GM21447 (cell line): ENCODE results near the gene RGSL1.

ENCODE experiments used
- ATAC-seq: cut with Tn5 transposase; IDR thresholded peaks from one replicate; pipeline ENCODE4 v1.9.1; 2021; ENCODE audit not compliant: unreplicated experiment

The RGSL1 gene

GRCh38 chr1:182450087-182450486 lies at the start of gene RGSL1:
RGSL1 (plus strand) TSS chr1:182450146; CDS start chr1:182450166, 20 bp downstream.
- no peak for ATAC-seq

- no peak for ATAC-seq
Observed at GRCh38 chr1:182400567-182400966, 49.4 kb upstream of the RGSL1 start, which contains the start of gene TEDDM1. TEDDM1 (minus strand) TSS chr1:182400667; CDS start chr1:182400485, 182 bp downstream.

GRCh38 chr1:182404781-182405180 lies 45.2 kb upstream of the RGSL1 start:
- no peak for ATAC-seq

GRCh38 chr1:182405578-182405977 lies 44.4 kb upstream of the RGSL1 start:
- no peak for ATAC-seq

GRCh38 chr1:182406012-182406411 lies 43.9 kb upstream of the RGSL1 start:
- ATAC-seq = no peak

GRCh38 chr1:182407724-182408123 lies 42.2 kb upstream of the RGSL1 start:
- ATAC-seq = no peak

- no peak for ATAC-seq
Observed at GRCh38 chr1:182408435-182409075, 41.4 kb upstream of the RGSL1 start.

- ATAC-seq = no peak
Observed at GRCh38 chr1:182410138-182410537, 39.8 kb upstream of the RGSL1 start.

DNA sequence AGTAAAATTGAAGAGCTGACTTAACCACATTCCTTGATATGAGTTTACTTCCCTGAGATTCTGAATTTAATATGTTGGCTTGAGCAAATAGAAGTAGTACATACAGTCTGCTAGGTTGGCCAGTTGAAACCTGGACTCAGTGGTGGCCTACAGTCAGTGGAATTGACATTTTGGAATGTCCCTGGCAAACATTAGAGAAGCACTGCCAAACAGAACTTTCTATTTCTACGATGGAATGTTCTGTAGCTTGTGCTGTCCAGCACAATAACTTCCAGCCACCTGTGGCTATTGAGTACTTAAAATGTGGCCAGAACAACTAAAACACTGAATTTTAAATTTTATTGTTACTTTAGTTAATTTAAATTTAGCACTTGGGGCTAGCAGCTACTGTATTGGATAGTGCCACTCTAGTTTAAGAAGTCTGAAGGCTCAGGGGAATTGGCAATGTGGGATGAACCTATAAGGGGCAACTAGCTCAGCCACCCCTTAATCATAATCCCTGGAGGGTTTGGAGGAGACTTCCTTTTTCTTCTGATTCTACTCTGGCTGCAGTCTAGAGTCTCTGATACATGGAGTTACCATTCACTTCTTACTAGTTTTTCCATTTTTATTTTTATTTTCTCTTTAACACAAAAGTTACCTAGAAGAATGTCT lies 39.2 kb upstream of the RGSL1 start:
- no peak for ATAC-seq

DNA sequence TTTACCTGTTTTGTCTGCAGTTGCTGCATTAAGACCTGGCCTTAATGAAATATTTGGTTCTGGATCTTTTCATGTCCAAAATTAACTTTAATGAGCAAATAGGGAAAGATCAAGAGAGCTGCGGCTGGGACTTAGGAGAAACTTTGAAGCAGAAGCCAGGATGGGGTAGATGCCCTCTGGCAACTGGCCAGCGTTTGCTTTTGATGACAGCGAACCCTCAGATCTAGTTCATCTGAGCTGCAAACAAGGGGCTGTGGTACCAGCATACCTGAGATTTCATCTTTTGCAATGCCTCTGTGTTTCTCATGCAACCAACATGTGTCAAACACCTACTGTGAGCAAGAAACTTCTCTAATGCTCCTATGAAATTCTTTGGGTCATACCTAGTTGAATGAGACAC lies 36.5 kb upstream of the RGSL1 start:
- no peak for ATAC-seq

GRCh38 chr1:182413969-182414368 lies 36.0 kb upstream of the RGSL1 start:
- ATAC-seq = no peak

DNA sequence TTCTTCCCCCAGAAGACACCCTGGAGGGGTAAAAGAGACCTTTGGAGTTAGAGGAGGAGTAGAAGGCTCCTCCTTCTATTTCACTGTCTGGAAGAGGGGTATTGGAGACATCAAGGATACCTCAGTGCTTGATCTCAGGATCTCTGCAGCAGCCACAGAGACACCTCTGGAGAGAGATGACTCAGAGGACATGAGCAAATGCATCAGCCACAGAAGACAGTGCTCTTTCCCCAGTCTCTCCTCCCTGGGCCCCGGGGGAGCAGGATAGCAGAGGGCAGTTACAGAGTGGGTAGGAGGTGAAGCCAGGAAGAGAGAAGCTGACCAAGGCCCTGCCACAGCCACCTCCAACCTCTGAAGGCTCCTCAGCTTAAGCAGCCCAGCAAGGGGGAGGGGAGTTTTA lies 34.2 kb upstream of the RGSL1 start:
- ATAC-seq = no peak

- peak; percentile 66 for ATAC-seq
Observed at GRCh38 chr1:182426442-182427430, 23.2 kb upstream of the RGSL1 start.

- ATAC-seq = no peak
Observed at GRCh38 chr1:182428043-182428442, 21.9 kb upstream of the RGSL1 start.

DNA sequence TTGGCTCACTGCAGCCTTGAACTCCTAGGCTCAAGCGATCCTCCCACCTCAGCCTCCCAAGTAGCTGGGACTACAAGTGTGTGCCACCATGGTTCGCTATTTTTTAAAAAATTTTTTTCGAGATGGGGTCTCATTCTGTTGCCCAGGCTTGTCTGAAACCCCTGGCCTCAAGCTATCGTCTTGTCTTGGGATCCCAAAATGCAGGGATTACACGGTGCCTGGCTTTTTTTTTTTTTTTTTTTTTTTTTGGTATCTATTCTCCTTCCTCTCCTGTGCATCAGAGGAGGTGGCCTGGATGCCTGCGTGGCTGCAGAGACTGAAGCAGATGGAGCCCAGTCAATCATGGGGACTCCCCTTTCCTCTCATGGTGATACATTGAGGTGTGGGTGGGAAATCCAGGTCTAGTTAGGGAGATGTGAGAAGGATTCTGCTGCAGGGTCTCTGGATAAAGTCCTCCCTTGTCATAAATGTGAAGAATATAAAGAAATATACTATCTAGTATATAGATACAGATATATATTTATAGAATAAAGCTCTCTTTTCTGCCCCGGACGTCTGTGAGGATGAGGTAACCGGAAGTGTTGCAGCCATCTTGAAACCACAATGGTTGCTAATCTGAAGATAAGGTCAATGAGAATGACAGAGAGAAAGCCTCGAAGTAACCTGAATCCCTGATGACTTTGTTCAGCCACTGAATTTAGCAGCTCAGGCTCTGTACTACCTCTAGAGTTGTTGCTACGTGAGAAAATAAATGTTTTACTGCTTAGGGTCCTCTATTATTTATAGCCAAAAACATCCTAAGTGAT lies 19.5 kb upstream of the RGSL1 start:
- peak; percentile 33 for ATAC-seq

GRCh38 chr1:182431278-182431677 lies 18.7 kb upstream of the RGSL1 start:
- no peak for ATAC-seq

- ATAC-seq = no peak
Observed at GRCh38 chr1:182433580-182433979, 16.4 kb upstream of the RGSL1 start.

- ATAC-seq = no peak
Observed at GRCh38 chr1:182438326-182438725, 11.6 kb upstream of the RGSL1 start.

GRCh38 chr1:182441719-182442118 lies 8.2 kb upstream of the RGSL1 start:
- ATAC-seq = no peak

DNA sequence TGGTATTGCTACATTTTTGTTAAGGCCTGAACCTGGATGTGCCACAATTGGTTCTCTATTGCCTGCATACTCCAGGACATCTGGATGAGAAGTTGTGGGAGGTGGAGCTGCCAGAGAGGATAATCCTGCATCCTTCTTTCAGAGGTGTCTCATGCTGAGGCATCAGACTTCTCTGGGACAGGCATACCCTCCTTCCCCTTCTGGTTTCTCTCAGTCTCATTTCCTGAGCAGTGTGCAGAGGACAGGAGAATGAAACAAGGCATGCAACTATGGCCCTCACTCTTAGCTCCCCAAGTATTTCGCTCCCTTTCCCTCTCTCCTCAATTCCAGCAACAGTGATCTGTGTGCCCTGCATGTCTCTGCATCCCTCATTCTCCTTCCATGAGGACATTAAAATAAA lies 7.6 kb upstream of the RGSL1 start:
- ATAC-seq = no peak

GRCh38 chr1:182444497-182444896 lies 5.4 kb upstream of the RGSL1 start:
- ATAC-seq = no peak
